ENCODE results near the gene NCK1. TPM values are rescaled to one million over a fixed set of nuclear protein-coding genes. Genes with fewer than 3 reads are reported as not detected.

NCK1 gene
- total and polyA plus RNA-seq, 2 experiments from 2014 or later, result 28.4 to 28.7 TPM

- Histone ChIP-seq H3K4me3 (no peak overlapping the region), H3K27ac (ENCODE audit: low read depth) (no peak overlapping the region), H4K20me1 (replicated peaks; ENCODE audit: insufficient read depth) (peaks cover 45% of the 10 kb centered on the region), H3K36me3 (ENCODE audit: insufficient read depth) (no peaks in the 10 kb centered on the region), H3K27me3 (ENCODE audit: insufficient read depth) (no peaks in the 10 kb centered on the region), H2AFZ (no peak overlapping the region), H3K9me2 (ENCODE audit: insufficient read depth) (no peaks in the 10 kb centered on the region), H3K4me2 (no peak overlapping the region), H3F3A (replicated peaks; ENCODE audit: low read depth) (no peaks in the 10 kb centered on the region), H3K4me1 (ENCODE audit: insufficient read depth) (no peaks in the 10 kb centered on the region), H3K79me2 (replicated peaks; ENCODE audit: insufficient read depth) (peaks cover 92% of the 10 kb centered on the region)
- Mint-ChIP-seq H3K36me3 (ENCODE audit: low read depth) (peaks cover 17% of the 10 kb centered on the region), H3K4me1 (no peaks in the 10 kb centered on the region; the same call in 2 of the 3 replicates), H3K27me3 (ENCODE audit: insufficient read depth, low read depth, poor library complexity) (peaks cover 2% of the 10 kb centered on the region), H3K4me3 (no peak overlapping the region), H3K27ac (no peak overlapping the region), H3K9me3 (peaks cover 8% of the 10 kb centered on the region)
- DNase-seq (ENCODE audit: low spot score) (no peak), ATAC-seq (no peak)
- TF ChIP-seq ZNF114 (CRISPR knock-in tag; IDR thresholded peaks at IDR 0.05) (no peak), ZNF331 (CRISPR knock-in tag; IDR thresholded peaks at IDR 0.05; ENCODE audit: low read depth) (no peak), CTCF (conservative IDR thresholded peaks at IDR 0.05; ENCODE audit: low read depth in 2 of 2) (no peak), REST (IDR thresholded peaks at IDR 0.05; ENCODE audit: unreplicated experiment) (no peak), EZH2 (IDR thresholded peaks at IDR 0.05; ENCODE audit: low read depth, unreplicated experiment) (no peak), STAT1 (IDR thresholded peaks at IDR 0.05; ENCODE audit: unreplicated experiment) (no peak), ETS1 (IDR thresholded peaks at IDR 0.05) (no peak), NANOG (IDR thresholded peaks at IDR 0.05; ENCODE audit: borderline replicate concordance) (no peak), EZH2phosphoT487 (IDR thresholded peaks at IDR 0.05; ENCODE audit: unreplicated experiment) (no peak), JUNB (IDR thresholded peaks at IDR 0.05; ENCODE audit: unreplicated experiment) (no peak), ZNF462 (CRISPR knock-in tag; IDR thresholded peaks at IDR 0.05) (no peak), POLR2AphosphoS5 (IDR thresholded peaks at IDR 0.05; ENCODE audit: low read depth) (no peak), CREB1 (CRISPR knock-in tag; IDR thresholded peaks at IDR 0.05; ENCODE audit: low read depth) (no peak)
Measured at GRCh38 chr3:136885357-136886213, 23.6 kb downstream of the NCK1 start.
